HFFc6 (cell line): Measurements from ENCODE around the gene CCDC33. TPM values are rescaled to one million over a fixed set of nuclear protein-coding genes. Genes with fewer than 3 reads are reported as not detected.

Experiments used
- DNase-seq: peaks from one replicate; pipeline ENCODE4 v3.0.0-alpha.2; 2018
- H3K27ac Mint-ChIP-seq: 2 replicates; pipeline ENCODE4 v1.8.0; 2020; ENCODE audit warnings: mild to moderate bottlenecking, mixed read lengths
- H3K27me3 Mint-ChIP-seq: 2 replicates; pipeline ENCODE4 v1.8.0; 2021; ENCODE audit warnings: mild to moderate bottlenecking, moderate library complexity, mixed read lengths; ENCODE audit not compliant: insufficient read depth
- H3K36me3 Mint-ChIP-seq: 2 replicates; pipeline ENCODE4 v1.8.0; 2021; ENCODE audit warnings: low read depth, mixed read lengths
- H3K4me1 Mint-ChIP-seq: 2 replicates; pipeline ENCODE4 v1.8.0; 2020; ENCODE audit warnings: low read depth, mixed read lengths
- H3K4me3 Mint-ChIP-seq: 2 replicates; pipeline ENCODE4 v1.8.0; 2020; ENCODE audit warnings: mild to moderate bottlenecking, moderate library complexity, mixed read lengths
- H3K9me3 Mint-ChIP-seq: 2 replicates; pipeline ENCODE4 v1.8.0; 2020; ENCODE audit warnings: mild to moderate bottlenecking, mixed read lengths
- CTCF ChIP-seq: fragments of 200-600 bp; sonication (generic); IDR thresholded peaks from 2 replicates; pipeline ENCODE4 v1.5.0; 2021; ENCODE audit warnings: antibody characterized with exemption, mild to moderate bottlenecking
- total RNA-seq, 6 experiments: library from RNA; stranded (reverse); fragmentation: NEBNext Ultra II Directional; extraction: Animal tissue kit (Norgen Biotek cat#: 25700); gene quantifications; 2 replicates in 1 of 6; 3 replicates in 5 of 6; pipeline ENCODE4 v1.2.3, GENCODE V29; 2021

CCDC33 gene
- total RNA-seq, 6 experiments from 2014 or later, result 0.30 TPM; not detected in 5

GRCh38 chr15:74205582-74205947 is 30.6 kb upstream of the CCDC33 start:
- TF ChIP-seq CTCF, result no peak
- Mint-ChIP-seq H3K27ac (no peak overlapping the region), H3K9me3 (no peaks in the 10 kb centered on the region), H3K27me3 (no peaks in the 10 kb centered on the region; the same call in 1 of the 2 replicates), H3K4me1 (peaks cover 59% of the 10 kb centered on the region), H3K36me3 (no peaks in the 10 kb centered on the region), H3K4me3 (no peak overlapping the region)
- no peak for DNase-seq

DNA sequence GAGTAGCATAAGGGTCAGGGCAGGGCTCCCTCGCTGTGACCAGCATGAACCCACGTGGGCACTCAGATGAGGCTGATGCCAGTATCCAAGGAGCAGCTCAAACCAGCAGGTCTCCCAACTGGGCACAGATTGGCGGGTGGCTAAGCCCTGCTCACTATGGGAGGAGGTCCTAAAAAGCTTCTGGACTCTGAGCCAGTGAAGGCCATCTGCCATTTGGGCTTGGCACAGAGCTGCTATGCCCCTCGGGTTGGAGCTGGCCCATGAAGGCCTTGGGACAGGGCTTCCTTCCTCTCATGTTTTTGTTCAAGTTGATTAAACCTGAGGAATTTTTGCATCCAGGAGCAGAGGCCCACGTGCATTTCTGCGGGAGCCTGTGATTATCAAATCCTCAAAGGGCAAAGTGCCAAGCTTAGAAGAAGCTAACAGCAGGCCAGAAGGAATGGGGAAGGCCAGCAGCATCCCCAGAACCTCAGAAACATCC is 29.3 kb upstream of the CCDC33 start:
- Mint-ChIP-seq H3K9me3 (no peaks in the 10 kb centered on the region), H3K27me3 (peaks cover 5% of the 10 kb centered on the region), H3K36me3 (no peaks in the 10 kb centered on the region), H3K4me1 (peaks cover 46% of the 10 kb centered on the region), H3K4me3 (no peak overlapping the region), H3K27ac (no peak overlapping the region)
- TF ChIP-seq CTCF, result no peak
- DNase-seq, result no peak

GRCh38 chr15:74207652-74208440 is 28.3 kb upstream of the CCDC33 start:
- H3K4me3 Mint-ChIP-seq, result no peak overlapping the region
- H3K4me1 Mint-ChIP-seq, result peaks cover 36% of the 10 kb centered on the region
- no peak overlapping the region for H3K27ac Mint-ChIP-seq
- DNase-seq, result no peak
- TF ChIP-seq CTCF, result no peak
- H3K9me3 Mint-ChIP-seq, result no peaks in the 10 kb centered on the region
- no peaks in the 10 kb centered on the region for H3K36me3 Mint-ChIP-seq
- peaks cover 5% of the 10 kb centered on the region for H3K27me3 Mint-ChIP-seq

DNA sequence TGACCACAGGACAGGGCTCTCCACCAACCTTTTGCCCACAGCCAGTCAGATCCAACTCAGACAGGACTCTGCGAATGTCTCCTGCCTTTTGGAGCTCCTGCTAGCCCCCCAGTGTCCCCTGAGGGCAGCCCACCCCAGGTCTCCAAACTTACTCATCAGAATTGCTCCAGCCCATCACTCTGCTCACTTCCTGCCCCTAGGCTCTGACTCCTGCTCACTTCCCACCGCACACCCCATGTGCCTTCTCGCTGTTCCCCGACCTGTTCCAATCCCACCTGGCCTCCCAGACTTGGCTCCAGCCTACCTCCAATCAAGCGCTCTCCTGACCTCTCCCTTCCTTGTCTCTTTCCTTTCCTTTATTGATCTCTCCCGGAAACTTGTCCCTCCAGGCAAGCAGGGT is 27.6 kb upstream of the CCDC33 start:
- TF ChIP-seq CTCF, result no peak
- Mint-ChIP-seq H3K9me3 (no peaks in the 10 kb centered on the region), H3K27me3 (peaks cover 5% of the 10 kb centered on the region), H3K36me3 (no peaks in the 10 kb centered on the region), H3K4me3 (no peak overlapping the region), H3K4me1 (peaks cover 29% of the 10 kb centered on the region), H3K27ac (no peak overlapping the region)
- DNase-seq, result no peak

DNA sequence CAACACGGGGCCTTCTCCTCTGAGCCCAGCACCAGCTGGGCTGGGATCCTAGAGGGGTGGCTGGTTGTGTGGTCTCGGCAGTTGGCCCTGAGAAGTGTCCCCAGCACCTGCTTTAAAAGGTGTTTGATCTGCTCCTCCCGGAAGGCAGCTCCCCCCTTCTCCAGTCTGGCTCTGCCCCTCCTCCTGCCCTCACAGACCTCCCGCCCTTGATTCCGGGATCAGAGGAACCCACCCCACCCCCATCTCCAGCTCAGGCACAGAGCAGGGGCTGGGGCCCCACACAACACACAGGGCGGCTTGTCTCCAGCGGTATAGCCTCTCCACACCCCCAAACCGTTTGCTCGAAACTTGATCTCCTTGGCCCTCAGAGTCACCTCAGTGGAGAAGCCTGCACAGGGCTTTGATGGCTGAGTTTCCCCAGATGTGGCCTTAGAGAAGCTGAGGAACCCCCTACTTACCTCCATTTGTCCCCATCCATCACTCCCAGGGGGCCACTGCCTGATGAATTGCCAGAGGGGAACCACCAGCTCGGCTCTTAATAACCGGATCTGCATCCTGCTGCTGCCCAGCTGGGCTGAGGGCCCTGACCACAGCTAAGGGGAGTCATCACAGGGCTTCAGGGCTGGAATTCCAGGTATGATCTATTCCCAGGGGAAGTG is 27.1 kb upstream of the CCDC33 start:
- DNase-seq, result no peak
- Mint-ChIP-seq H3K4me3 (no peak overlapping the region), H3K27ac (no peak overlapping the region), H3K36me3 (no peaks in the 10 kb centered on the region), H3K27me3 (peaks cover 5% of the 10 kb centered on the region), H3K9me3 (no peaks in the 10 kb centered on the region), H3K4me1 (peaks cover 24% of the 10 kb centered on the region)
- no peak for TF ChIP-seq CTCF
